DMS 273 treated with DMSO at 0.1 percent for 48 hours (cell line): Measurements from ENCODE around the gene ZNF813.
A peak's percentile ranks its signal among the peaks of the same experiment; 100 is the strongest.
"Not testable (repeated sequence)": the region's sequence is repeated elsewhere in the genome, so short reads cannot be mapped to it uniquely, and the experiment has no call there.

Experiments used
- DNase-seq: peaks from one replicate; lab custom pipeline; 2025; lab: John Stamatoyannopoulos, UW

Gene ZNF813

DNA sequence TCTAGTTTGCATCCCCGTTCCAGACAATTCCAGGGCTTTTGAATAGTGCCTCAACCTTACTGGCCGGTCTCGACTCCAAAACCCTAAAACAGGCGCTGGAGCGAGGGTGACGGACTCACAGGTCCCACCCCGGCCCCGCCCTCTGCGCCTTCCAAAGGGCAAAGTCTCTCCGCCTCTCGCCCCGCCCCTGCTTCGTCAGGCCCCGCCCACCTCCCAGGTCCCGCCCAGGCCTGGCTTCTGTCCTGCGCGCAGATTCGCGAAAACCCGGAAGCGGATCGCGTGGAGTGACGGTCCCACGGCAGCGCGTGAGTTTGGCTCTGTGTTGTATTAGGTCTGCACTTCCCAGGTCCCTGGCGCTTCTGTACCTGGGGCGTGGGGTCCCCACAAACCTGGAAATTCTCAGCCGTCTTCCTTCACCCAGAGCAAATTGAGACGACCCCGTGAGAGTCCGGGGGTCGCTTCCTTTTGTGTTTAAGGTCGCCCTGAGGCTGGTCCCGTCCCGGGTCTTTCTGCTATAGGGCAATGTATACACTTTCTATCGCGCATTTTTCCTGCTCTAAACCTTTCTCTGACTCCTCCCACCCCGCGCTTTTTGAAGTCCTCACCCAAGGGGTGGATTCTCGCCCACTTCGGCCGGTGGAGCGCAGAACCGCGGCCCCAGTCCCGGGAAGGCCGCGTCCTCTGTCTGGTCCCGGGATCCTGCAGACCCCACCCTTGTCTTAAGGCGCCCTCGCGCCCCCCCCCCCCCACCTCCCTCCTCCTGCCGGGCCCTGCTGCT lies at the start of gene ZNF813:
ZNF813 (plus strand) TSS at position 249 of the 778 bp plus-strand sequence. CDS start 16,090 bp downstream, outside the sequence.
- peak; percentile 34 for DNase-seq

DNA sequence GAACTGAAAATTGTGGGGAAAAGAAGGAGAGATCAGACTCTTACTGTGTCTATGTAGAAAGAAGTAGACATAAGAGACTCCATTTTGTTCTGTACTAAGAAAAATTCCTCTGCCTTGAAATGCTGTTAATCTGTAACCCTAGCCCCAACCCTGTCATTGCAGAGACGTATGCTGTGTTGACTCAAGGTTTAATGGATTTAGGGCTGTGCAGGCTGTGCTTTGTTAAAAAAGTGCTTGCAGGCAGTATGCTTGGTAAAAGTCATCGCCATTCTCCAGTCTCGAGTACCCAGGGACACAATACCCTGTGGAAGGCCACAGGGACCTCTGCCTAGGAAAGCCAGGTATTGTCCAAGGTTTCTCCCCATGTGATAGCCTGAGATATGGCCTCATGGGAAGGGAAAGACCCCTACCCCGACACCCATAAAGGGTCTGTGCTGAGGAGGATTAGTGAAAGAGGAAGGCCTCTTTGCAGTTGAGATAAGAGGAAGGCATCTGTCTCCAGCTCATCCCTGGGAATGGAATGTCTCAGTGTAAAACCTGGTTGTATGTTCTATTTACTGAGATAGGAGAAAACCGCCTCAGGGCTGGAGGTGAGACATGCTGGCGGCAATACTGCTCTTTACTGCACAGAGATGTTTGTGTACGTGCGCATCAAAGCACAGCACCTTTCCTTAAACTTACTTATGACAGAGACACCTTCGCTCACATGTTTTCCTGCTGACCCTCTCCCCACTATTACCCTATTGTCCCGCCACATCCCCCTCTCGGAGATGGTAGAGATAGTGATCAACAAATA lies 46.8 kb upstream of the ZNF813 start:
- DNase-seq: not testable (repeated sequence)

- DNase-seq: no peak
Observed at GRCh38 chr19:53422551-53422950, 45.0 kb upstream of the ZNF813 start.

GRCh38 chr19:53423074-53423473 lies 44.5 kb upstream of the ZNF813 start:
- not testable (repeated sequence) for DNase-seq

DNA sequence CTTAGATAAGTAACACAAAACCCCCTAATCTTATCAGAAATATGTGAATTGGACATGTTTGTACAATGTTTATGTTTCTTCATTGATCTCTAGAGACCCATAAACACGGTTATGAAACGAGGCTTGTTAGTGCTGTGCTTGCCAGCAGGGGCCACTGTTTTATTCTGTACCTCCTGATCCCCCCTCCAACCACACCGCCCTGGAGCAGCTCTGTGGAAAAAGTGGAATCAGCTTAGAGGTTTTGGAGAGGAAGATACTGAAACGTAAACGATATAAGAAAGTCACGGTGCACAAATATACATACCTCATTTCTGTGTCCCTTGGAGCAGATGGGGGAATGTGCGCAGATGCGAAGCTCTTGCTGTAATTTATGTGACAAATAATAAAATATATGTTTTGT lies 43.9 kb upstream of the ZNF813 start:
- DNase-seq: not testable (repeated sequence)

- no peak for DNase-seq
Observed at GRCh38 chr19:53424968-53425597, 42.5 kb upstream of the ZNF813 start.

DNA sequence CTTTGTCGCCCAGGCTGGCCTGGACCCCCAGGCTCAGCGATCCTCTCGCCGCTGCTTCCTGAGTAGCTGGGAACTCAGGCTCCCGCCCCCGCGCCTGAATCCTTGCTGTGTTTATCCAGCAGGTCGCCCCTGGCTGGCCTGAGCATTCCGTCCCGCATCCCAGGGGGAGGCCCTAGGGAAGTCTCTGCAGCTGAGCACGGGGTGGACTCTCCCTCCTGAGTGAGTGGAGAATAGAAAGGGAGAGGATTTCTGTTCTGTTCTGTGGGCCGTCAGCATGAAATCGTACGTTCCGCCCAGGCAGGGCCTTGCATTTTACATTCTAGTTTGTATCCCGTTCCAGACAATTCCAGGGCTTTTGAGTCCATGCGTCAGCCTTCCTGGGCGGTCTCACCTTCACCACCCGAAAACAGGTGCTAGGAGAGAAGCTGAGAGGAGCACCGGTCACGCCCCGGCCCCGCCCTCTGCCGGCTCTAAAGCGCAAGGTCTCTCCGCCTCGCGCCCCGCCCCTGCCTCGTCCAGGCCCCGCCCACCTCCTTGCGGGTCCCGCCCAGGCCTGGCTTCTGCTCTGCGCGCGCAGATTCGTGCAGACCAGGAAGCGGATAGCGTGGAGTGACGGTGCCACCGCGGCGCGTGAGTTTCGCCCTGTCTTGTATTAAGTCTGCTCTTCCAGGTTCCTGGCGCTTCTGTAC lies 36.0 kb upstream of the ZNF813 start, which contains the start of gene ZNF761:
ZNF761 (plus strand) TSS at position 586 of the 689 bp plus-strand sequence. CDS start 15,285 bp downstream, outside the sequence.
- peak; percentile 70 for DNase-seq

- no peak for DNase-seq
Observed at GRCh38 chr19:53432088-53432661, 35.4 kb upstream of the ZNF813 start.

GRCh38 chr19:53443809-53444208 lies 23.7 kb upstream of the ZNF813 start:
- DNase-seq: not testable (repeated sequence)

- DNase-seq: not testable (repeated sequence)
Observed at GRCh38 chr19:53447196-53447595, 20.3 kb upstream of the ZNF813 start.

GRCh38 chr19:53455828-53456227 lies 11.7 kb upstream of the ZNF813 start:
- no peak for DNase-seq

DNA sequence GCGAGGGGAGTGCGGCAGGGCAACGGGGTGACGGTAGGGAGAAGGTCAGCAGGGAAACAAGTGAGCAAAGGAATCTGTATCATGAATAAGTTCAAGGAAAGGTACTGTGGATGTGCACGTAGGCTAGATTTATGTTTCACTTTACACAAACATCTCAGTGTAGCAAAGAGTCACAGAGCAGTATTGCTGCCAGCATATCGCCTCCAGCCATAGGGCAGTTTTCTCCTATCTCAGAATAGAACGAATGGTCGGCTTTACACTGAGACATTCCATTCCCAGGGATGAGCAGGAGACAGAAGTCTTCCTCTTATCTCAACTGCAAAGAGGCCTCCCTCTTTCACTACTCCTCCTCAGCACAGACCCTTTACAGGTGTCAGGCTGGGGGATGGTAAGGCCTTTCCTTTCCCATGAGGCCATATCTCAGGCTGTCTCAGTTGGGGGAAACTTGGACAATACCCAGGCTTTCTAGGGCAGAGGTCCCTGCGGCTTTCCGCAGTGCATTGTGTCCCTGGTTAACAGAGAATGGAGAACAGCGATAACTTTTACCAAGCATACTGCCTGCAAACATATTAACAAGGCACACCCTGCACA lies 7.3 kb upstream of the ZNF813 start:
- DNase-seq: not testable (repeated sequence)

DNA sequence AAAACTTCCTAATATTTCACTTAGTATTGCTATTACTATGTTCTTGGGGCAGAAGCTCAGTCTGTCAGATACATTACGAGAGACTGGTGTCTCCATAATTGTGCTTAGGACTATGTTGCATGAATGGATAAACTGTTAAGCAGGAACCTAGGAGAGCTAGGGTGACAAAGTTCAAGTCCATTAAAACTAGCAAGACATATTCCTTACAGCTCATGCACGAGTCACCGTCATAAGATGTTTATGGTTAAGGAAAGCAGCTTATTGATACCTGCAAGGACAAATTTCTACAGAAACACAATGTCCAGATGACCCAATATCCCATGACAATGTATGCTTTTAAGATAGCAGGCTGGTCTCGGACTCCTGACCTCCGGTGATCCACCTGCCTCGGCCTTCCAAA lies 5.7 kb upstream of the ZNF813 start:
- no peak for DNase-seq

DNA sequence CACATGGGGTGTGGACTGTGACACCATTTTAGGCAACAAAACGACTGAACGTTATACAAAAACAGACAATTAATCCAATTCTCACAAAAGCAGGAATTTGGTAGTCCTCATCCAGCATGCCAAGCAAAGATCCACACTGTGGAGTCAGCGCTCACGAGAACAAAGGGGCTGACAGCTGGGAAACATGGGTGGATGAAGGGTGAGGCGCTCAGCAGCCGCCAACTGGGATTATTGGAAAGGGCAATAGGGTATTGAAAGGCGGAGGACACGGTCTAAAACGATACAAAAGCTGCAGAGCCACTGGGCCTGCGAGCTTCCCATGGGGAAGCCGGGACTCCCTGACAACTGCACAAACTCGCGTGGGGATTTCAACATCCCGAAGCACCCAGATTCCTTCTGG lies 4.7 kb upstream of the ZNF813 start:
- DNase-seq: no peak

DNA sequence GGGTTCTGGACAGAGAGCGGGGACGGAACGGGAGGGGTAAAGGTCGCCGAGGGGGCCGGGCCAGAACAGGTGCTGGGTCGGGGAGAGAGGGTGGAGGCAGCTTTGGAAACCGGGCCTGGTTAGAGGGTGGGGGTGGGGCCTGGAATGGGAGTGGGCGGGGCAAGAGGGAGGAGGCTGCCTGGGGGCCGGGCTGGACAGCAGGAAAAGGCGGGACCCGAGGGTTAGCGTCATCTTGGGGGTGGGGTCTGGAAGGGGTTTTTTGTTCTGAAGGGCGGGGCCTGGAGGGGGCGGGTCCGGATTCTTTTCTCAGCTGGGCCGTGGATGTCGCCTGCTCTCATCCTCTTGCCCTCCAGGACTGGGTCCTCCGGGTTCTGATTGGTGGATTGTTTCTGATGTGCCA lies 4.3 kb upstream of the ZNF813 start:
- no peak for DNase-seq

DNA sequence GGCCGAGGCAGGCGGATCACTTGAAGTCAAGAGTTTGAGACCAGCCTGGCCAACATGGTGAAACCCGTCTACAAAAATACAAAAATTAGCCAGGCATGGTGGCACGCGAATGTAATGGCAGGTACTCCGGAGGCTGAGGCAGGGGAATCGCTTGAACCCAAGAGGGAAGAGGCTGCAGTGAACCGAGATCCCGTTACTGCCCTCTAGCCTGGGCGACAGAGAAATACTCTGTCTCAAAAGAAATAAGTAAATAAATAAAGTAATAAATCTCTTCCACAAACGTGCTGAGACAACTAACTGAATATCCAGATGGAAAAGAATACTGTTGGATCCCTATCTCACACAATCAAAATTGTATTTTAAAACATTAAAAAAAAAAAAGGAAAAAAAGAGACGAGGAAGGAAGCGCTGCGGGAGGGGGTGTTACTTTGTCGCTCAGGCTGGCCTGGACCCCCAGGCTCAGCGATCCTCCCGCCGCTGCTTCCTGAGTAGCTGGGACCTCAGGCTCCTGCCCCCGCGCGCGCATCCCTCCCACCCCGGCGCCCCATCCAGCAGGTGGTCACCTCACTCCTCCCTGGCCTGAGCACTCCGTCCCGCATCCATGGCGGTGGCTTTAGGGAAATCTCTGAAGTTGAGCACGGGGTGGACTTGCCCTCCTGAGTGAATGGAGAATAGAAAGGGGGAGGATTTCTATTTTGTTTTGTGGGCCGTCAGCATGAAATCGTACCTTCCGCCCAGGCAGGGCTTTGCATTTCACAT lies 628 bp upstream of the ZNF813 start:
- DNase-seq: no peak

DNA sequence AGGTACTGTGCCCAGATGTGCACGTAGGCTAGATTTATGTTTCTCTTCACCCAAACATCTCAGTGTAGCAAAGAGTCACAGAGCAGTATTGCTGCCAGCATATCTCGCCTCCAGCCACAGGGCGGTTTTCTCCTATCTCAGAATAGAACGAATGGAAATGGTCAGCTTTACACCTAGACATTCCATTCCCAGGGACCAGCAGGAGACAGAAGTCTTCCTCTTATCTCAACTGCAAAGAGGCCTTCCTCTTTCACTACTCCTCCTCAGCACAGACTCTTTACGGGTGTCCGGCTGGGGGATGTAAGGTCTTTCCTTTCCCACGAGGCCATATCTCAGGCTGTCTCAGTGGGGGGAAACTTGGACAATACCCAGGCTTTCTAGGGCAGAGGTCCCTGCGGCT lies 1.1 kb downstream of the ZNF813 start:
- DNase-seq: not testable (repeated sequence)

GRCh38 chr19:53471916-53472315 lies 4.4 kb downstream of the ZNF813 start:
- no peak for DNase-seq

GRCh38 chr19:53474832-53475231 lies 7.3 kb downstream of the ZNF813 start:
- not testable (repeated sequence) for DNase-seq

GRCh38 chr19:53475470-53475869 lies 7.9 kb downstream of the ZNF813 start:
- not testable (repeated sequence) for DNase-seq
